ENCODE results near the gene CHST11.

- TF ChIP-seq CTCF (tag by site-specific recombination; IDR thresholded peaks at IDR 0.05): no peak
- TF ChIP-seq REST (tag by site-specific recombination; IDR thresholded peaks at IDR 0.05): no peak
- TF ChIP-seq ZBTB10 (tag by site-specific recombination; IDR thresholded peaks at IDR 0.05): no peak
- no peak for TF ChIP-seq ZNF350 (tag by site-specific recombination; IDR thresholded peaks at IDR 0.05)
- no peak for TF ChIP-seq ZNF549 (tag by site-specific recombination; IDR thresholded peaks at IDR 0.05)
- TF ChIP-seq TCF7L2 (IDR thresholded peaks at IDR 0.05; ENCODE audit: borderline replicate concordance, low read depth, low read length): no peak
- TF ChIP-seq ZNF555 (tag by site-specific recombination; conservative IDR thresholded peaks at IDR 0.05): no peak
Observed at GRCh38 chr12:104627990-104628830, 171.5 kb downstream of the CHST11 start.

All from HEK293 (cell line).